Naive B cell (primary cell): ENCODE data around the gene UNG. TPM values are rescaled to one million over a fixed set of nuclear protein-coding genes. Genes with fewer than 3 reads are reported as not detected.

ENCODE experiments used
- ATAC-seq, 2 donors: fragments of 150-1000 bp; cut with Tn5 transposase; 2 replicates each; pipeline ENCODE4 v1.10.0; 2021; ENCODE audit warnings: low read depth in 2 of 2, mild to moderate bottlenecking in 2 of 2, moderate library complexity in 2 of 2
- DNase-seq: peaks from one replicate; pipeline ENCODE4 v3.0.0; 2022
- H3K27ac Mint-ChIP-seq, 6 donors: one replicate each; pipeline ENCODE4 v1.8.0; 2020 to 2022; ENCODE audit warnings: mild to moderate bottlenecking in 6 of 6, mixed read lengths in 6 of 6, moderate library complexity in 5 of 6, inconsistent platforms in 2 of 6
- H3K27me3 Mint-ChIP-seq, 3 donors: one replicate each; pipeline ENCODE4 v1.8.0; 2021 to 2022; ENCODE audit warnings: mixed read lengths in 3 of 3, mild to moderate bottlenecking in 1 of 3
- H3K36me3 Mint-ChIP-seq, 2 donors: one replicate each; pipeline ENCODE4 v1.8.0; 2020 to 2022; ENCODE audit warnings: mixed read lengths in 2 of 2, inconsistent platforms in 1 of 2, mild to moderate bottlenecking in 1 of 2
- H3K4me1 Mint-ChIP-seq, 3 donors: one replicate each; pipeline ENCODE4 v1.8.0; 2020 to 2022; ENCODE audit warnings: mixed read lengths in 3 of 3, inconsistent platforms in 1 of 3, mild to moderate bottlenecking in 1 of 3, moderate library complexity in 1 of 3
- H3K4me3 Mint-ChIP-seq, 8 donors: one replicate each; pipeline ENCODE4 v1.8.0; 2020 to 2022; ENCODE audit warnings: mild to moderate bottlenecking in 8 of 8, mixed read lengths in 8 of 8, moderate library complexity in 8 of 8, inconsistent platforms in 2 of 8
- H3K9me3 Mint-ChIP-seq, 7 donors: one replicate each; pipeline ENCODE4 v1.8.0; 2020 to 2022; ENCODE audit warnings: mixed read lengths in 7 of 7, mild to moderate bottlenecking in 5 of 7, inconsistent platforms in 2 of 7, moderate library complexity in 1 of 7
- polyA plus RNA-seq, 6 donors: library from polyadenylated mRNA; unstranded; fragments of 300-500 nt; fragmentation: Illumina TruSeq; gene quantifications; one replicate each; pipeline ENCODE4 v1.2.3, GENCODE V29; 2021; ENCODE audit warnings: low read depth in 6 of 6

The UNG gene
- polyA plus RNA-seq, 6 donors from 2014 or later, result 13.7 to 25.7 (median 23.1) TPM

DNA sequence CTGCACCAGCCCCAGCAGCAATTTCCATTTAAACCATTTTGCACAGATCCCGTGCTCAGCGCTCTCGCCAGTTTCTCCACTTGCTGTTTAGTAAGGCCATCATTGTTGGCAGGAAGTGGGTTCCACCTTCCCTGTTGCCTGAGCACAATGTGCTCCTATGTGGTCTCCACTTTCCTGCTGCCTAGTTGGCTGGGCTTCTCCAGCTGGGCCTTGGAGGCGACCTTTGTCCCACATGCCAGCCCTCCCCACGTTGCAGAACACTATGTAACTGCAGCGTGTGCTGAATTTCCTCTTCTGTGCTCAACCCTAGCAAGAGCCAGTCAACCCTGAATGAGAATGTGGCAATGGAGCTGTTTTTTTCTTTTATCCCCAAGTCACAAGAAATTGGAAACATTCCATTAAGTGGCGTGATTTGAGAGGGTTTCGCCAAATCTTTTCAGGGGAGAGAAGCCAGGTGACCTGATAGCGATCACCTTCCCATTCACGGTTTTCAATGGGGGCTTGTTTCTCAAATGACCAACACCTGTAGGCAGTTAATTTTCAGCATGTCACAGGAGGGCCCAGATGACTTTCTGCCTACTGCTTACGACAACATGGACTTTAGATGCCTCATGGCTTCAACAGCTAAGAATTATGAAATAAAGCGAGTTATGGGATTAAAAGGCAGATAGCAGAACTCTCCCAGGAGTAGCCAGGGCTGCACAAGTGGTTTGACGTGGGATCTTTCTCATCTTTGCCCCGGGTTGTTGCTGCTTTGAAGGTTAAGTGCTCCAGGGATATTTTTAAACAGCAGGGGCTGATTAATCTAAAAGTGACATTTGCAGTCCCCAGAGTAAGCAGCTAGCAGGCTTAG, 18.6 kb downstream of the UNG start, which contains the start of gene ACACB:
Gene ACACB (plus strand): TSS at position 830 of the 853 bp plus-strand sequence. CDS start 22,819 bp downstream, outside the sequence.
- Mint-ChIP-seq H3K4me1 (peaks cover 0 to 16% (median 2%) of the 10 kb centered on the region in 3 donors), H3K9me3 (no peaks in the 10 kb centered on the region), H3K36me3 (no peaks in the 10 kb centered on the region), H3K4me3 (no peak within 1 kb of the TSS), H3K27ac (peak within 1 kb of the TSS in 1 of 6 donors; percentile 76), H3K27me3 (no peaks in the 10 kb centered on the region)
- ATAC-seq, result no peak
- DNase-seq, result no peak

GRCh38 chr12:109116611-109116949, 19.2 kb downstream of the UNG start:
- H3K27me3 Mint-ChIP-seq, result peaks cover 0 to 4% (median 0%) of the 10 kb centered on the region in 3 donors
- no peak overlapping the region for H3K27ac Mint-ChIP-seq
- H3K4me1 Mint-ChIP-seq, result peaks cover 0 to 11% (median 2%) of the 10 kb centered on the region in 3 donors
- DNase-seq (no peak), ATAC-seq (no peak)
- no peaks in the 10 kb centered on the region for H3K36me3 Mint-ChIP-seq
- H3K4me3 Mint-ChIP-seq, result no peak overlapping the region
- H3K9me3 Mint-ChIP-seq, result no peaks in the 10 kb centered on the region

GRCh38 chr12:109120095-109120494, 22.7 kb downstream of the UNG start:
- no peak overlapping the region for H3K4me3 Mint-ChIP-seq
- DNase-seq (no peak), ATAC-seq (no peak)
- H3K27me3 Mint-ChIP-seq, result peaks cover 0 to 5% (median 0%) of the 10 kb centered on the region in 3 donors
- peaks cover 0 to 7% (median 0%) of the 10 kb centered on the region in 3 donors for H3K4me1 Mint-ChIP-seq
- no peak overlapping the region for H3K27ac Mint-ChIP-seq
- H3K36me3 Mint-ChIP-seq, result no peaks in the 10 kb centered on the region
- H3K9me3 Mint-ChIP-seq, result no peaks in the 10 kb centered on the region

DNA sequence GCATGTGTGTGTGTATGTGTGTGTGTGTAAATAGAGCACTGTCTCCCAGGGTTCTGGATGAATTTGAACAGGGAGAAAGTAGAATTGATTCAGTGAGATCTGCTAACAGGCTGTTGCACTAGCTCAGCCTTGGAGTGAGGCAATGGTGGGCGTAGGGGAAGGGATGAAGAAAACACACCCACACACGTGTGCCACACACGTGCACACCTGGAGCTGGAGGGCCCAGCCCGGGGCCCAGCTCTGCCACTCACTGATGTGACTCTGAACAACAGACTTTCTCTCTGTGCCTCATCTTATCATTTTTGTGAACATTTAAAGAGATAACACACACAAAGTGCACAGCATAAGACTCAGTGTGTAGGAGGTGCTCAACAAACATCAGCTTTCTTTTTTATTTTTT, 23.2 kb downstream of the UNG start:
- H3K9me3 Mint-ChIP-seq, result no peaks in the 10 kb centered on the region
- peaks cover 0 to 5% (median under 1%) of the 10 kb centered on the region in 3 donors for H3K27me3 Mint-ChIP-seq
- H3K4me3 Mint-ChIP-seq, result no peak overlapping the region
- ATAC-seq (no peak), DNase-seq (no peak)
- no peak overlapping the region for H3K27ac Mint-ChIP-seq
- peaks cover 0 to 7% (median 0%) of the 10 kb centered on the region in 3 donors for H3K4me1 Mint-ChIP-seq
- H3K36me3 Mint-ChIP-seq, result no peaks in the 10 kb centered on the region

DNA sequence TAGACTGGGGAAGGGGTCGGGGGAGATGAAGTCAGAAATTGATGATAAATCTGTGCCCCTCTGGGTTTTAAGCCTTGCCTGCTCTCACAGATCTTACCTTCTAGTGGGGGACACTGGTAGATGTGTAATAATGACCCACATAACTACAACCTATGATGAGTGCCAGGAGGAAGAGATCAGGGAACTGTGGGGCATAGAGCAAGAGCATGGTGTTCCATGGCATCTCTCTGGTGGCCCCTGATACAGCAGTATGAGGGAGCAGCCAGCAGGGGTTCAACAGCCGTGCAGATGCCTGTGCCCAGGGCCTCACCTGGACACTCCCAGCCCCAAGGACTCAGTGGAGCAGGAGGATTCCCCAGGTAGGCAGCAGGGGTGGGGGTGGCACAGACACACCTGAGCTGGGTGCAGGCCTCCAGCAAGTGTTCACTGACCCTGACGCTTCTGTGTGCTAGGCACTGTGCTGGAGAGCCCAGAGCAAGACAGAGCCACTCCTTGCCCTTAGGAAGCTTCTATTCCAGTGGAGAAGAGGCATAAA, 24.0 kb downstream of the UNG start:
- DNase-seq (no peak), ATAC-seq (no peak)
- no peaks in the 10 kb centered on the region for H3K9me3 Mint-ChIP-seq
- no peaks in the 10 kb centered on the region for H3K4me1 Mint-ChIP-seq
- H3K36me3 Mint-ChIP-seq, result no peaks in the 10 kb centered on the region
- H3K27me3 Mint-ChIP-seq, result peaks cover 0 to 11% (median 7%) of the 10 kb centered on the region in 3 donors
- H3K27ac Mint-ChIP-seq, result peak overlapping the region in 1 of 6 donors; percentile 41
- H3K4me3 Mint-ChIP-seq, result peak overlapping the region in 1 of 8 donors; percentile 42

DNA sequence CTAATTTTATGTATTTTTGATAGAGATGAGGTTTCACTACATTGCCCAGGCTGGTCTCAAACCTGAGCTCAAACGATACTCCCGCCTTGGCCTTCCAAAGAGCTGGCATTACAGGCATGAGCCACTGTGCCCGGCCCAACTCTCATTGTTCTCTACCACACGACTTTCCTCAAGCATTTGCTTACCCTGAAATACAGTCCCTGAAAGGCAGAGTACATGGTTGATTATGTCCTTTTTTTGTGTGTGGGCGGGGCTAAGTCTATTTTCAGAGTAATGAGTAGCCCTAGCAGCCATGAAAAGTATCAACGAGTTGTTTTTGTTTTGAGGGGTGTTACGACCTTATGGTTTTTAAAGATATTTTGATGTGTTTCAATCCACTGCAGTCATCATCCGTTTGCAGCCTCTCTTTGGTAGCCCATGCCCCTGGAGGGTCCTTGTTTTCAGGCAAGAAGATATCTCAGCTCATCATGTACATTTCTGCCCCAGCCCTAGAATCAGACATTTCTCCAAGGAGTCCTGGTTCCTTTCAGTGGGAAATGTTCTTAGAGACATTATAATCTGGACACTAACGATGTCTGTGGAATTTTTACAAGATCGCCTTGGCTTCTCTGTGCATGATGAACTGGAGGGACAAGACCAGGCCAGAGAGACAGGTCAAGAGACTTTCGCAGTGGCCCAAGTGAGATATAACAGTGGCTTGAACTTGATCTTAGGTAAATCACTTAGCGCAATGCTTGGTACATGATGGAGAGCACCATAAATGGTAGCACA, 27.7 kb downstream of the UNG start:
- ATAC-seq (no peak), DNase-seq (no peak)
- Mint-ChIP-seq H3K4me1 (no peaks in the 10 kb centered on the region), H3K27ac (no peak overlapping the region), H3K36me3 (no peaks in the 10 kb centered on the region), H3K4me3 (no peak overlapping the region), H3K9me3 (no peaks in the 10 kb centered on the region), H3K27me3 (peaks cover 0 to 16% (median 7%) of the 10 kb centered on the region in 3 donors)

- H3K4me3 Mint-ChIP-seq, result no peak overlapping the region
- no peaks in the 10 kb centered on the region for H3K4me1 Mint-ChIP-seq
- DNase-seq (no peak), ATAC-seq (no peak)
- H3K27ac Mint-ChIP-seq, result no peak overlapping the region
- no peaks in the 10 kb centered on the region for H3K36me3 Mint-ChIP-seq
- H3K27me3 Mint-ChIP-seq, result peaks cover 0 to 16% (median 13%) of the 10 kb centered on the region in 3 donors
- no peaks in the 10 kb centered on the region for H3K9me3 Mint-ChIP-seq
These were observed 28.4 kb downstream of the UNG start for GRCh38 chr12:109125791-109126190.

GRCh38 chr12:109126784-109127183, 29.4 kb downstream of the UNG start:
- DNase-seq (no peak), ATAC-seq (no peak)
- no peak overlapping the region for H3K4me3 Mint-ChIP-seq
- H3K9me3 Mint-ChIP-seq, result no peaks in the 10 kb centered on the region
- peaks cover 0 to 17% (median 11%) of the 10 kb centered on the region in 3 donors for H3K27me3 Mint-ChIP-seq
- no peaks in the 10 kb centered on the region for H3K4me1 Mint-ChIP-seq
- H3K27ac Mint-ChIP-seq, result no peak overlapping the region
- H3K36me3 Mint-ChIP-seq, result no peaks in the 10 kb centered on the region

- ATAC-seq, result no peak
- no peaks in the 10 kb centered on the region for H3K9me3 Mint-ChIP-seq
- no peak overlapping the region for H3K4me3 Mint-ChIP-seq
- DNase-seq, result no peak
- H3K4me1 Mint-ChIP-seq, result no peaks in the 10 kb centered on the region
- H3K36me3 Mint-ChIP-seq, result no peaks in the 10 kb centered on the region
- H3K27me3 Mint-ChIP-seq, result peaks cover 3 to 17% (median 15%) of the 10 kb centered on the region in 3 donors
- peak overlapping the region in 1 of 6 donors; percentile 24 for H3K27ac Mint-ChIP-seq
These were observed 30.3 kb downstream of the UNG start for GRCh38 chr12:109127533-109128242.

DNA sequence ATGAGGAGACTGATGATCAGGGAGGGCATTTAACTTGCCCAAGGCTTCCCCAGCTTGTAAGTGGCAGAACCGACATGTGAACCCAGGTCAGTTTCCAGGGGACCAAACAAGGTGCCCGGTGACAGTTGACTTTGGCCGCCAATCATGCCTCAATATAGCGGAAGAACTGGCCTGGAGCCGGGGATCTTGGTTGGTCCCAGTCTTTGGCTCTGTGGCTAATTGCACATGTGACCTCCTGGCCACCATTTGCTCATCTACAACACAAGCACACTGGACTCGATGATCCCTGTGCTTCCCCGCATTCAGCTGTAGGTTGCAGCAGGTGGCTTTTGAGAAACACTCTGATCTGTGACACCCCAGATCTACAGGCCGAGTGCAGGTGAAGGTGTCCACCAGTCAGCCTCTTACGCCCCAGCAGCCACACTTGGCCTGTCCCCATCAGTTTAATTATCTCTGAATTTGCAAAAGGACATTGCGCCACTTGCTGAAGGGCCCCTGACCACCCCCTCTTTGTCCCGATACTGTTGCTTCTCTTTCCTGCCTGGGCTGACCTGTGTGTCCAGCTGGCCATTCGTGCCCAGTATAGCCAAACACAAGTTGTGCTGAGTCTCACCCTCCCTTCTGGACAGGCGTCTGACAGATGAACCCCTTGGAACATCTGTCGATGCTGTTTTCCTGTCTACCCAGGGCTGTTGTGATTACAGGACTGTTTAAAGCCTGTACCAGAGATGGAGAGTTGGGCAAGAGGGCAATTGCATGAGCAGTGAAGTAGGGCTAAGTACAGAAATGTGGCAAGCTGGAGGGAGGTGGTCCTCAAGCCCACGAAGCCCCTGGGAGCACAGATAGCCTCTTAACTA, 33.1 kb downstream of the UNG start:
- DNase-seq (no peak), ATAC-seq (no peak)
- H3K9me3 Mint-ChIP-seq, result peaks cover 0 to 7% (median 1%) of the 10 kb centered on the region in 7 donors
- peak overlapping the region in 1 of 6 donors; percentile 56 for H3K27ac Mint-ChIP-seq
- H3K4me3 Mint-ChIP-seq, result no peak overlapping the region
- H3K36me3 Mint-ChIP-seq, result no peaks in the 10 kb centered on the region
- H3K27me3 Mint-ChIP-seq, result peaks cover 7 to 21% (median 17%) of the 10 kb centered on the region in 3 donors
- no peaks in the 10 kb centered on the region for H3K4me1 Mint-ChIP-seq

GRCh38 chr12:109131154-109132050, 34.0 kb downstream of the UNG start:
- H3K27ac Mint-ChIP-seq, result peak overlapping the region in 2 of 6 donors; percentile 49
- no peaks in the 10 kb centered on the region for H3K36me3 Mint-ChIP-seq
- H3K27me3 Mint-ChIP-seq, result peaks cover 7 to 15% (median 10%) of the 10 kb centered on the region in 3 donors
- peaks cover 0 to 16% (median 5%) of the 10 kb centered on the region in 7 donors for H3K9me3 Mint-ChIP-seq
- ATAC-seq (no peak), DNase-seq (no peak)
- no peak overlapping the region for H3K4me3 Mint-ChIP-seq
- no peaks in the 10 kb centered on the region for H3K4me1 Mint-ChIP-seq
